Activated CD4-positive, alpha-beta T cell treated with anti-CD3 and anti-CD28 coated beads, Interleukin-2, Interleukin-4, amounts not matched to agents 100 ng/mL and 50 ng/mL, durations not matched to agents 16 hours and 8 hours (primary cell): ENCODE data around the gene CNKSR3.

Experiments used
- DNase-seq: peaks from one replicate; pipeline ENCODE4 v3.0.0-alpha.2; 2020; ENCODE audit warnings: low spot score

CNKSR3 gene

DNA sequence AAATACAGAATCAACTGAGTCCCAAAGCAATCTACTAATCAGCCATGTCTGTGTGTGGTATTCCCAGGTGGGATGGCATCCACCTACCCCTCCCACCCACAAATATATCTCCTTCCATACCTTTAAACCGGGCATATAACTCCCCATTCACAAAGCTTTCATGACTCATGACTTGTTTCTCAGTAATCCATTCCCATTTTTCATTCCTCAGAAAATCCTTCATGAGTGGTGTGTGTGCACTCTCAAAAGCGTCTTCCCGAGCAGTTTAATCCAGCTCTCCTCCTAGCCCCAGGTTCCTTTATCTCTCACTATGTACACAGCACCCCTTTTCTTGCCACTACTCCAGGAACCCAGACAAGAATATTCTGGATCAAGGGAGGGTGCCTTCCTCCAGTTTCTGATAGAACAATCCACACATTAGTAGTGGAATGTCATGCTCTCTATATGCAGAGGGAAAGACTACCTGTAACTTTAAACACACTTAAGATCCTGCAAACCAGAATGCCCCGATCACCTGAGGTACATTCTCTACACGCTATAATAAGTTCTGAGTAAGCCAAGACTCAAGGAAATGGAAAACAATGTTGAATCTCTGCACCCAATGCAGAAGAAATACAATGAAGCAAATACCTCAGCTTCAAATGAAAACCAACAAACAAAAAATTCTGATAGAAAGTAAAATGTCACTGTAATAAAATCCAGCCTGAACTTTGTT, 98.2 kb downstream of the CNKSR3 start:
- DNase-seq, result no peak

DNA sequence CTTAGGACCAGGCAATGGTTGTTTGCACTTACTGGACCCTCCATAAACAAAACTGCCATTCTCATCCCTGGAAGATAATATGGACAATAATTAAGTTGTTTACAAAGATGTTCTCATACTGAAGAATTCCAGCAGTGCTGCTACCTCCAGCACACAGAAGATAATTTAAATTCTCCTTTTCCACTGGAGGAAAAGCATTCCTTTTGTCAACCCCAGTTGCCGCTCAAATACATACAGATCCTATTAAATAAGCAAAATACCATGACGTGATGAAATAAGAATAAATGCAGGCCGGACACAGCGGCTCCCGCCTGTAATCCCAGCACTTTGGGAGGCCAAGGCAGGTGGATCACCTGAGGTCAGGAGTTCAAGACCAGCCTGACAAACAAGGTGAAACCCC, 99.4 kb downstream of the CNKSR3 start:
- no peak for DNase-seq

DNA sequence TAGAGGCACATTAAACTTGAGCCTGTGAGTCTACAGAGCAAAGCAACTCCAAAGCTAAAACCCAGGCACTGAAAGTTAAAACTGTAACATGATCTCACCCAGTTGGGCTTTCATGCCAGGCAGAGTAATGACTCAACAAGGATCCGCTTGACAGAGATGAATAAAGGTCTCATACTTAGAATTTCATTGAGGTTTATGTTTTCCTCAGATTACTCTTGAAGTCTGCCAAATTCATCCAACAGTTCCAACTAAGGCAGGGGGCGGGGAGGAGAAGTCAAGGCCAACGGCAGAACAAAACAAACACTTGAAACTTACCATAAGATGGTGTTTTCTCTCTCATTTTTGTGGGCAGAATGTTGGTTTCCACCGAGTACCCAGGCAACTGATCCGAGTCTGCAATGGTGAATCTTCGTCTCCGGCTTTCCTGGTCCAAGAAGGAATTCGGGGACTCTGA, 99.8 kb downstream of the CNKSR3 start:
- peak; percentile 72 for DNase-seq

DNA sequence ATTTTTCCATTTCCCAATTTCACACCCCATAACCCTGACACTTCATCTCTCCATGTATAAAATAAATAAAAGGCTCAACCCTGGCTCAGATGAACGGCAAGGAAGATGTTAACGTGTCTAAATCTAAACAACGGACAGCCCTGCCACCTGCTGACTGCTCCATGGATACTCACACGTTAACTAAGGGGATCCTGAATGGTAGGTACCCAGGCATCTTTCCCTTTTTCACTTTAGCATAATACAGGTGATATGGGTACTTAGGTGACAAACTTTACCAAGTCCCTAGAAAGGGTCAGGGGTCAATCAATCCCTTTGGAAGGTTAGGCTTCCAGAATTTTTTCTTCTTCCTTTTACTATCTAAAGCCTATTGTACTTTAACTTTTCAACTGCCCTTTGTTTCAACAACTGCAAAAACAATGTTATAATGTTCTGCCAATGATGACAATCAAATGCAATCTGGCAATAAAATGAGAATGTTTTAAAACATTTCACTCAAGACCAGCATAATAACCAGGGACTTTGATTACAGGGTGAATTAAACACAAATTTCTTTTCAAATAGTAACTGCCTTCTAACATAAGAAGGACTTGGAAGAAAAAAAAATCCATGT, 101.5 kb downstream of the CNKSR3 start:
- no peak for DNase-seq

DNA sequence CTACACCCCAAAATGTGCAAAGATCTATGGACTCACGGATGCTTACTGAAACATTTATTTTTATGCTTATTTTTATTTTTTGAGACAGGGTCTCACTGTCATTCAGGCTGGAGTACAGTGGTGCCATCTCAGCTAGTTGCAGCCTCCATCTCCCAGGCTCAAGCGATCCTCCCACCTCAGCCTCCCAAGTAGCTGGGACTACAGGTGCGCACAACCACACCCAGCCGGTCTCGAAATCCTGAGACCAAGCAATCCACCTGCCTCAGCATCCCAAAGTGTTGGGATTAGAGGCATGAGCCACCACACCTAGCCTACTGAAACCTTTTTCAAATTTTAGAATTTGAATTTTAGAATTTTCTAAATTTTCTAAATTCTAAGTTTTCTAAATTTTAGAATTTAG, 103.0 kb downstream of the CNKSR3 start:
- DNase-seq, result no peak

- DNase-seq, result no peak
Measured at GRCh38 chr6:154406869-154407268, 103.6 kb downstream of the CNKSR3 start.

GRCh38 chr6:154406301-154406700, 104.2 kb downstream of the CNKSR3 start:
- no peak for DNase-seq

- DNase-seq, result peak; percentile 34
Measured at GRCh38 chr6:154404791-154405400, 105.6 kb downstream of the CNKSR3 start.

DNA sequence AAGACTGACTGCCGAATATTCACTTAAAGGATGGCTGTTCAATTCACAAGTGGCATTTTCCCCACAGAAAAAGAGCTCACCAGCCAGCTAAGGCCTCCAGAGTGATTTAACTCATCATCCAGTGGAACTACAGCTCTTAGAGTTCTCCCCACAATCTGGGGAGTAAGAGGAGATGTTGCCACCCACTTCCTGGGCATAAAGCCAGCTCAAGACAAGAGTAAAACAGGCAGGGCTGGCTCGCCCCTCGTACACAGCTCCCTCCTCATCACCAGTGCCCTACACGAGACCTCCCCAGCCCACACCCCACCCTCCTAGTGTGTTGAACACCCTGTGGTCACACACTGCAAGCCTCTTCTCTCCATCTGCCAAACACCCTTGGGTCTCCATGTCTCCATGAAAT, 106.7 kb downstream of the CNKSR3 start:
- peak; percentile 27 for DNase-seq

- no peak for DNase-seq
Measured at GRCh38 chr6:154402081-154402780, 108.3 kb downstream of the CNKSR3 start.

- DNase-seq, result no peak
Measured at GRCh38 chr6:154399097-154399496, 111.4 kb downstream of the CNKSR3 start.

DNA sequence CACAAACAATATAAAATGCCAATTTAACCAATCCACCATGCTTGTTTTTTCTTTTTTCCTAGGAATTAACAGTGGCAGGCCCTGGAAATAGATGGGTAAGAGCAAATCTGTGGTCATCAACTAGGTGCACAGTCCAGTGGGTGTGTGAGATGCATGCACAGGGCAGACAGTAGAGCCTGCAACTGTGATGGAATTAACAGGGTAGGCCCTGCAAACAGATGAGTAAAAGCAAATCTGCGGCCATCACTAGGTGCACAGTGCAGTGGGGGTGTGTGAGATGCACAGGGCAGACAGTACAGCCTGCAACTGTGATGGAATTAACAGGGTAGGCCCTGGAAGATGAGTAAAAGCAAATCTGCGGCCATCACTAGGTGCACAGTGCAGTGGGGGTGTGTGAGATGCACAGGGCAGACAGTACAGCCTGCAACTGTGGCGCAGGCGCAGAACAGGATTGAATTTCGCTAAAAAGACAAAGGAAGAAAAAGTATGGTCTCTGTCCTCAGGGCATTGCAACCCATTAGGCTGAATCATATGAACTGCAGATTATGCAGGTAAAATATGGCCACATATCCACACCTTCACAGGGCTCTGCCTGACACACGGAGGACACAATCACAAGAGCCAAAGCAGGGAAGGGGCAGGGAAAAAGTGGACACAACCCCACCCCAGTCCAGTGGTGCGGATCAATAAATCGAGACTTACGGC, 112.8 kb downstream of the CNKSR3 start:
- no peak for DNase-seq

DNA sequence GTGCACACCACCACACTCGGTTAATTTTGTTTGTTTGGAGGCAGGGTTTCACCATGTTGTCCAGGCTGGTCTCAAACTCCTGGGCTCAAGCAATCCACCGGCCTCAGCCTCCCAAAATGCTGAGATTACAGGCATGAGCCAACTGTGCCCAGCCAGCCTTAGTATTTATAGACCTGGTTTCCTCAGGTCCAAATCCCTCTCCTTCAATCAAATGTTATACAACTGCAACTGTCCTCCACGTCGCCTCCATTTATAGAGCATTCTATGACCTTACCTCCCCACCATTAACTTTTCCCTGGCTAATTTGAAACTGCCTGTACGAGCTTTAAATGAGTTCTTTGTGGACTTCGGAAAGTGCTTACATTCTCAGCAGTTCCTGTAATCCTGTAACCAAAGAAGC, 114.6 kb downstream of the CNKSR3 start:
- no peak for DNase-seq

DNA sequence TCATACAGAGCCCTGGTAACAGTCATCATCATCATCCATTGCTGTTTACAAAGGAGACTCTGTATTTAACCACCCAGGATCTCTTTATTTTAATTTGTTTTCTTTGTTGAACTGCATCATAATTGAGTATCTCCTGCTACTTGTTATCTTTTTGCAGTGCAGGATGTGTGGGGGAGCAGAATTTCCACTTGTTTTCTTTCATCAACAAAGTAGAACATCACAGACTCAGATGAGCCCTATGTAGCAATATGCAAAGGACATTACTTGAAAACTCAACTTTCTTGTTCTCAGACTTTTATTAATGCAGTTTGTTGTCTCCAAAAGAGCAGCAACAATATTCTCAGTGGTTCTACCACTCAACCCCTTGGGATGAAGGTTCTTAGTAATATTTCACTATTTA, 115.2 kb downstream of the CNKSR3 start:
- no peak for DNase-seq

DNA sequence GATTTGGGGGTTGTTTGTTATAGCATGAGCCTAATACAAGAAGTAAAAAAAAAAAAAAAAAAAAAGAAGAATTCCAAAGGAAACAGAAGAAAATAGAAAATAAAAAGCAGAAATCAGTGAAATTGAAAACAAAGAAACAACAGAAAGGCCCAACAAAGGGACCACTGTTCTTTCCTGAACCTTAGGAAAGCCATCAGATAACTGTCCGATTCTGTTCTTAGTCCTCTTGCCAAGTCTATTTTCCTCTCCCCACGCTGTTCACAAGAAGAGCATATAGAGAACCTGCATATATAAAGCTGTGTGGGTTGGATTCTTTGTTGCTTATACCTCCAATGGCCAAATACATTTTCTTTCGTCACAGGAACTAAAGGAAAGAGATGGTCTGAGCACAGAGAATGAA, 115.9 kb downstream of the CNKSR3 start:
- no peak for DNase-seq

GRCh38 chr6:154390034-154390433, 120.5 kb downstream of the CNKSR3 start:
- no peak for DNase-seq

- no peak for DNase-seq
Measured at GRCh38 chr6:154388803-154389202, 121.7 kb downstream of the CNKSR3 start.

- DNase-seq, result no peak
Measured at GRCh38 chr6:154386848-154387717, 123.4 kb downstream of the CNKSR3 start.

- no peak for DNase-seq
Measured at GRCh38 chr6:154384191-154384590, 126.3 kb downstream of the CNKSR3 start.

GRCh38 chr6:154383273-154383672, 127.2 kb downstream of the CNKSR3 start:
- DNase-seq, result no peak

DNA sequence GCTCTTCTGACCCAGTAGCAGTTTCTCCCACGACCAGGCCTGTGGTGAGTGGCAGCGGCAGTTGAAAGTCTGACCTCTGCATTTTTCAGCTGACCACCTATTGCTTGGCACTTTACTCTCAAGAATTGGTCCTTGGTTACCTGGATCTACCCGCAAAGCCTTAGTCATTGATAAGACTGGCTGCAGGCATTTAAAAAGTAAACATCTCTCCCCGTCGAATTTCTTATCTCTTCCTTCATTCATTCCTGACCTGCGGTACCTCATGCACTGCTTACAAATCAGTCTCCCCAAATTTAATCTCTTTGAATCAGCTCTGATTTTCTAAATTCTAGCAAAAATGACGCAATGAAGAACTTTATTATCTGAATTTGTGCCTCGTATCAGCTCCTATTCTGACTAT, 127.7 kb downstream of the CNKSR3 start:
- no peak for DNase-seq
